AG20443 (cell line): Measurements from ENCODE around the gene FBXW11.
"Not testable (repeated sequence)": the region's sequence is repeated elsewhere in the genome, so short reads cannot be mapped to it uniquely, and the experiment has no call there.

ENCODE experiments used
- DNase-seq: peaks from one replicate; pipeline ENCODE4 v3.0.0; 2012; ENCODE audit warnings: low spot score, mixed read lengths

The FBXW11 gene

GRCh38 chr5:172006321-172007174, at the start of gene FBXW11:
Gene FBXW11, minus strand, starts transcription at chr5:172006638. Its CDS starts 136 bp downstream, at chr5:172006502.
- peak; percentile 98 for DNase-seq

DNA sequence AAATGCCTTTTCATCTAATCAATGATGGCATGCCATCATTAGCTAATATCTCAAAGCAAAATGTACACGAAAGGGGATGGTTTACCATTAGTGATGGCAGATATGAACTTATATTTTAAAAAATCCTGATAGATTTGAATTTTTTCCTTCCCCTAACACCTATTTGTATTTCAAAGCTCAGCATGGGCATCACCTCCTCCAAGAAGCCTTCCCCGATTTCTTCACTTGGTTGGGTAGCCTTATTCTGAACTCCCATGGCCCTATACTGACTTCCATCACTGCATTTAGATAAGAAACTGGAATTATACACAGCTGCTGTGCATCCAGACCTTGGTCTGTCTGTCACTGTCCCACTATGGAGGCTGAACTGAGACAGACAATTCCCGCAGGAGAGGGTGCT, 49.6 kb upstream of the FBXW11 start:
- no peak for DNase-seq

GRCh38 chr5:172055421-172055820, 49.0 kb upstream of the FBXW11 start:
- DNase-seq = no peak

DNA sequence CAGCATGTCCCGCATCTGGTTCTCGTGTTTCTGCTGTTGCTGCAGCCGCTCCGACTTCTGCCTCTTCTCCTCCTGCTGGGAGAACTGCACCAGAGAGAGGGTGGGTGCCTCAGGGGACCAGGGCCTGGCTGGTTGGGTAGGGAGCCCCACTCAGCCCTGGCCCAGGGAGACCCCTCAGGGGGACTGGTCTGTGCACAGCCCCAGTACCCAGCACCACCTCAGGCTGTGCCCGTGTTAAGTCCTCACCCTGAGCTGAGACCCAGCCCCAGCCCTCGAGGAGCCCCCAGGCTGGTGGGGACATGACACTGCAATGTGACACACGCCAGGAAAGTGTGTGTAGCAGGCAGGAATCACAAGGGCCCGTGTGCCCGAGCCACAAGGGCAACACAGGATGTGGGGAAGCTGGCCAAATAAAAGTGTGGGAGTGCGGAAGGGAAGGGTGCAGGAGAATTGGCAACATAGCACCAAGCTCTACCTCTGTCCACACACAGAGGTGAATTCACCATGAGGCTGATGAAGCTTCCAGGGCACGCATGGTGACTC, 48.2 kb upstream of the FBXW11 start:
- DNase-seq = no peak

DNA sequence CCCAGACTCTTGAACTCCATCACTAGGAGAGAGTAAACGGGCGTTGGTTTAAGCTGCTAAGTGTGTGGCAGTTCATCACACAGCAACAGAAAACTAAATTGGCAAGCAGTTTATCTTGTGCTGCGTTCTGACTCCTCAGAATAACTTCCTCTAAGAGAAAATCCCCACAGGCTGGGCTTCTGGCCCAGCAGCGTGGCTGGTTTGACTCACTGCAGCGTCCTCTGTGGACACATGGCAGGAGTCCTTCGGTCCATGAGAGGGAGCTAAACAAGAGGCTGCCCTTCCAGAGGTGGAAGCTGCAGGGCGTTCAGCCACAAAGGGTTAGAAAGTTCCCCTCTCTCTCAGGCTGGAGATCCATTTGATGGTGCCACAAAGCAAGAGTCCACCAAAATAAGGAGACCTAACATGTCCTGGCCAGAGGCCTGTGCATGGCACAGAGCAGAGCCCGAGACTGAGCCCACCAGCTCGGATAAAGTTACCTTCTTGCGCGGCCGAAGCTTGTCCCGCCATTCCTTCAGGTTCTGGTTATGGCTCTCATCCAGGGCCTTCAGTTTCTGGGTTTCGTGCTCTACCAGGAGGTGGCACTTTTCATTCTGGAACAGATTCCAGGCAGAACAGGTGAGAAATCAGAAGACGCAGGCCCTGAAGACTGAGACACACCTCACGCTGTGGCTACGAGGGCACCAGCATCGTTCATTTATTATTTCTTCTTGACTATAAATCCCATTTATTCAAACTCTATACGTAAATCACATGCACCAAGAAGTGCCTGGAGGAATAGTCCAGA, 46.2 kb upstream of the FBXW11 start:
- peak; percentile 88 for DNase-seq

GRCh38 chr5:172051643-172052339, 45.4 kb upstream of the FBXW11 start:
- DNase-seq = no peak

DNA sequence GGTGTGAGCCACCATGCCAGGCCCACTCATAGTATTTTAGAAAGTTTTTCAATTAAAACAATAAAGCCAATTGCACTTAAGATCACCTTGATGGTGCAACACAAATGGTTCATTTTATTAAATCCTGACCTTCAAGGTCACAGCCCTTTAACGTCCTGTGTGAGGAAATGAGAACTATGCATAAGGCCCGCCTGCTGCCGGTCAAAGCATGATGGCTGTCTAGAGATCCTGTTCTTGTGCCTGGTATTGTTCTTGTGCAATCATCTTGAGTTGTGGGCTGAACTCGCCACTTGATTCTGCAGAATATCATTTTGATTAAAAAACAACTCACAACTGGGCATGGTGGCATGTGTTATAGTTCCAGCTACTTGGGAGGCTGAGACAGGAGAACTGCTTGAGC, 43.6 kb upstream of the FBXW11 start:
- DNase-seq = no peak

- DNase-seq = no peak
Measured at GRCh38 chr5:172049226-172049796, 42.9 kb upstream of the FBXW11 start.

DNA sequence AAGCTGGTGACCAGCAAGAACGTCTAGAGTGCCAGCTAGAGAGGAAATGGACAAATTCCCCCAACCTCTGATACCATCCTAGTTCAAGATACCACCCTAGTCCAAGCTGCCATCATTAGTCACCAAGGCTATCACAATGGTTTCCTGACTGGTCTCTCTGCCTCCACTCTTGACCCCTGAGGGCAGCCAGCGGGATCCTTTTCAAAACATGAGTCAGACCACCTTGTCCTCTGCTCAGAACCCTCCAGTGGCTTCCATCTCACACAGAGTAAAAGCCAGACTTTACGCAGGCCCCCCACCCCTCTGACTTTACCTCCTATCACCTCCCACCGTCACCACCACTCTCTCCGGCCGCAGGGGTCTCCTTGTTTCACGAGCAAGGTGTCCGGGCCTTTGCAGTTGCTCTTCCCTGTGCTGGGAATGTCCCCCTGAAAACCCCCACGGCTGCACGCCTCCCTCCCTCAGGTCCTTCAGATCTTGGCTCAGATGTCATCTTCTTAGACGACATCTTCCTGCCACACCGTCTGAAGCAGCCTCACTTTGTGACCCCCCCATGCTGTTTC, 42.2 kb upstream of the FBXW11 start:
- DNase-seq = no peak

DNA sequence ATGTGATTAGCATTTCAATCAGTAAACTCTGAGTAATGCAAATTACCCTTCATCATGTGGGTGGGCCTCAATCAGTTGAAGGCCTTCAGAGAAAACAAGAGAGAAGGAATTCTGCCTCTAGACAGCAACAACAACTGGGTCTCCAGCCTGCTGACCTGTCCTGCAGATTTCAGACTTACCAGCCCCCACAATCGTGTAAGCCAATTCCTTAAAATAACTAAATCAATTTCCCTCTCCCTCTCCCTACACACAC, 41.7 kb upstream of the FBXW11 start:
- no peak for DNase-seq

GRCh38 chr5:172046593-172046992, 40.2 kb upstream of the FBXW11 start:
- DNase-seq = no peak

GRCh38 chr5:172045315-172045632, 38.8 kb upstream of the FBXW11 start:
- no peak for DNase-seq

- DNase-seq = no peak
Measured at GRCh38 chr5:172044631-172045314, 38.3 kb upstream of the FBXW11 start.

GRCh38 chr5:172043865-172044264, 37.4 kb upstream of the FBXW11 start:
- no peak for DNase-seq

DNA sequence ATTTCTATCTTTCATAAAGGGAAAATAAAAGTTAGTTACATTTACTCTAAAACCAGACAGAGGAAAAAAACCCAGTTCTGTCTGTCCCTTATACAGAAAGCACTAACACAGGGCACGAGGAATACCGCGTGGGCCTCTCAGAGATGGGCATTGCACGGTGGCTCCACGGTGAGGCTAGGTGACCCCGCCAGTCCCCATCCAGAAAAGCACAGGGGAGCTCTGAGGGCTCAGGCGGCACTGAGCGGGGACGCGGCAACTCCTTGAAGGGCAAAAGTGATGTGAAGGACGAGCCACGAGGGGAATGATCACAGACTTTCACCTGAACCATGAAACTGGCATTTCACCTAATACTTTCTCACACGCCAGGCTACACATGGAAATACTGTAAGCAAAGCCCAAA, 35.7 kb upstream of the FBXW11 start:
- no peak for DNase-seq

DNA sequence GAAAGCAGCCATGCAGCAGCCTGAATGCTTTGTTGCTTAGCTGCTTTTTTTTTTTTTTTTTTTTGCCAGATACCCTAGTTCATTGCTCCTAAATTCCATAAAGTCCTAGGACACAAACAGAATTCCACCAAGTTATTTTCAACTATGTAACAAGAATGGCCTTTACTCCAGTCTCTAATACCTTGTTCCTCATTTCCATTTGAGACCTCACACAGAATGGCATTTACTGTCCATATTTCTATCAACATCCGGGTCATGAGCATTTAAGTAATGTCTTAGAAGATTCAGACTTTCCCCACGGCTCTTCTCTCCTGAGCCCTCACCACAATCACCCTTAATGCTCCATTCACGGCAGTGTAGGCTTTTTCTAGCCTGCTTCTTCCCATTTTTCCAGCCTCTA, 31.7 kb upstream of the FBXW11 start:
- DNase-seq = no peak

DNA sequence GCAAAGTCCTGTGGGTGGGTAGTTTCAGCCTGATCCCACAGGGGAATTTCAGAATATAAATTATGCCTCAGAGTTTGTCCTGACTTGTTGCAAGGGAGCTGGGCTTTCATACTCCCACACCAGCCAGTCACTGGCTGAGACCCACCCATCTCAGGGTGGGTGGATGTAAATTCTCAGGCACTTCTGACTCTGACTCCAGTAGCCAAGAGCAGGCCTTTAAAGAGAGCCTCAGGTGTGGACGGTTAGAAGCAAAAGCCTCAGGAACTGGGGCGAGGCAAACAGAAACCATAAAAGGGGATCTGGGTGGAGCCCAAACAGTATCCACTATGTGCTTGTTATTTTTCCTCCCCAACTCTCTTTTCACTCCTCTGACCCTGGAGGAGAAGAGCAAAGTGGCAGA, 28.6 kb upstream of the FBXW11 start:
- no peak for DNase-seq

- DNase-seq = no peak
Measured at GRCh38 chr5:172031894-172032461, 25.5 kb upstream of the FBXW11 start.

- no peak for DNase-seq
Measured at GRCh38 chr5:172029876-172030275, 23.4 kb upstream of the FBXW11 start.

DNA sequence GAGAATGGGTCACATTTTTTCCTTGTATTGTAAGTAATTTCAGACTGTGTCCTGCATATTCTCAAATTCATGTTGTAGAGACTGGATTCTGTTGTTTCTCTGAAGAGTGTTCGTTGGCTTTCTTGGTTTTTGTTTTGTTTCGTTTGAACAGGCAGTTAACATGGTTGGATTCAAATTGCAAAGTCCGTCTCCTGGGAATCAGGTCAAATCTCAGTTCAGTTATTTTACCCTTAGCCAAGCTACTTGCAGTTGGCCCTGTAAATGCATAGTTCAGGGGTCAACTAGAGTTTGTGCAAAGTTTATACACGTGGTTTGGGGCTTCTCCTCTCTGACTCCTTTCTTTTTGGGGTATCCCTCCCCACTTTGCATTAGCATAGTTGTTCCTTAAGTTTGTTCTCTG, 21.7 kb upstream of the FBXW11 start:
- DNase-seq = no peak

- DNase-seq = not testable (repeated sequence)
Measured at GRCh38 chr5:172020110-172020786, 13.8 kb upstream of the FBXW11 start.
